Measurements from ENCODE around the gene FCHSD2.
"Not testable (repeated sequence)": the region's sequence is repeated elsewhere in the genome, so short reads cannot be mapped to it uniquely, and the experiment has no call there.

The FCHSD2 gene

DNA sequence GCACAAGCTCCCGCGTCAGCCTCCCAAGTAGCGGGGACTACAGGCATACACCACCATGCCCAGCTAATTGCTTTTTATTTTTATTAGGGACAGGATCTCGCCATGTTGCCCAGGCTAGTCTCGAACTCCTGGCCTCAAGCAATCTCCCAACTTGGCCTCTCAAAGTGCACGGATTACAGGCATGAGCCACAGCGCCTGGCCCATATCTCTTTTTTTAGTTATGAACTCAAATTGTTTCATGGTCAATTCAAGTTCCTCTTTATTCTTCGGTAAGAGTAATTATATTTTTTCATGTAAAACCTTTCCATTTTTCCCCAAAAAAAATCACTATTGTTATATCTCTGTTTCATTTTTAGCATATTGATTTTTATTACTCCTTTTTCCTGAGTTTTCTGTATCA, 25.5 kb downstream of the FCHSD2 start:
- no peak for ATAC-seq

DNA sequence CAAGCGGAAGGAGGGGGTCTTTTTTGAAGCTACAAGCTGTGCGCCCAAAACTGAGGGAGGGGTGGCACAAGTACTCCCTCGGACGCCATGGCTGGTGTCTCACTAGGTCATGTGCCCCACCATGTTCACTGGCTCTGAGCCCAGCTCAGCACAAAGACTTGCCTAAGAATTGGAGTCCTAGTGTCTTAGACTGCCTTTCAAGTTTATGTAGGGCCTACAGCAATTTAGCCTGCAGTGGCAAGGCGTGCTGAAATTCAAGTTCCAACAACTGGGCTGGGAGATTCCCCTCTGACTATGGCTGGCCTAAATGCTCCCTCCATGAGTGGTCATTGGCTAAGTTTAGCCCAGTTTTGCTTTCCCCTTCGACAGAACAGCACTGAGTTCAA, 27.3 kb downstream of the FCHSD2 start:
- no peak for ATAC-seq

DNA sequence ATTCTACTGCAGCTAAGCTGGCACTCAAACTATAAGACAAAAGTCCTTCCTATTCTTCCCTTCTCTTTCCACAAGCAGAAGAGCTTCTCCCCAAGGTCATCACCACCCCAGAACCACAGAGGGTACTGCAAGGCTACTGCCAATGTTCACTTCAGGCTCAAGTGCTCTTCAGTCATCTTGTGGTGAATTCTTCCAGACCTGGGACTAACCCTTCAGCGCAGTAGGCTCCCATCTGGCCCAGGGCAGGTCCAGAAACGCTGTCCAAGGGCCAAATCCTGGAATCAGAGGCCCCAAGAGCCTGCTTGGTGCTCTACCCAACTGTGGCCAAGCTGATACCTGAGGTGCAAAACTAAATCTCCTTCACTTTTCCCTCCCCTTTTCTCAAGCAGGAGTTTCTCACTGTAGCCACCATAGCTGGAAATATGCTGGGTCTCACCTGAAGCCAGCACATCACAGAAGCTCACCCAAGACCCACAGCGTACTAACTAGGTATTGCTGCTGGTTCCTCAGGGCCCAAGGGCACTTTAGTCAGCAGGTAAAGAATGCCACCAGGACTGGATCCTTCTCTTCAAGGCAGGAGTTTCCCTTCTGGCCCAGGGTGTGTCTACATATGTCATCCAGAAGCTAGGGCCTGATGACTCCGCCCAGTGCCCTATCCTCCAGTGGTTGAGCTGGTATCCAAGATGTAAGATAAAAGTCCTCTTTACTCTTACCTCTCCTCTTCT, 27.8 kb downstream of the FCHSD2 start:
- ATAC-seq: no peak

DNA sequence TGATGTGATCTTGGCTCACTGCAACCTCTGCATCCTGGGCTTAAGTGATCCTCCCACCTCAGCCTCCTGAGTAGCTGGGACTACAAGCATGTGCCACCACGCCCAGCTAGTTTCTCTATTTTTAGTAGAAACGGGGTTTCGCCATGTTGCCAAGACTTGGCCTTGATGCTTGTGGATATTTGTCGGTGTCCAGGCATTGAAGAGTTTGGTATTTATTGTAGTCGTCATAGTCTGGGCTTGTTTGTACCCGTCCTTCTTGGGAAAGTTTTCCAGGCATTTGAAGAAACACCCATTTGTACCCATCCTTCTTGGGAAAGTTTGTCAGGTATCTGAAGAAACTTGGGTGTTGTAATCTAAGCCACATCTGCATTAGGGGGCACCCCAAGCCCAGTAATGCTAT, 28.7 kb downstream of the FCHSD2 start:
- no peak for ATAC-seq

DNA sequence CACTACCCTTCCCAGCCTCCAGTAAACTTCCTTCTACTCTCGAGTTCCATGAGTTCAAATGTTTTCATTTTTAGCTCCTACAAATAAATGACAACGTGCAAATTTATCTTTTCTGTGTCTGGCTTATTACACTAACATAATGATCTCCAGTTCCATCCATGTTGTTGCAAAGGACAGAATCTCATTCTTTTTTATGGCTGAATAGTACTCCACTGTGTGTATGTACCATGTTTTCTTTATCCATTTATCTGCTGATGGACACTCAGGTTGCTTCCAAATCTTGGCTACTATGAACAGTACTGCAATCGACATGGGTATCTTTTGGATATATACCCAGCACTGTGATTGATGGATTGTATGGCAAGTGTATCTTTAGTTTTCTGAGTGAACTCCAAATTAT, 34.5 kb downstream of the FCHSD2 start:
- no peak for ATAC-seq

DNA sequence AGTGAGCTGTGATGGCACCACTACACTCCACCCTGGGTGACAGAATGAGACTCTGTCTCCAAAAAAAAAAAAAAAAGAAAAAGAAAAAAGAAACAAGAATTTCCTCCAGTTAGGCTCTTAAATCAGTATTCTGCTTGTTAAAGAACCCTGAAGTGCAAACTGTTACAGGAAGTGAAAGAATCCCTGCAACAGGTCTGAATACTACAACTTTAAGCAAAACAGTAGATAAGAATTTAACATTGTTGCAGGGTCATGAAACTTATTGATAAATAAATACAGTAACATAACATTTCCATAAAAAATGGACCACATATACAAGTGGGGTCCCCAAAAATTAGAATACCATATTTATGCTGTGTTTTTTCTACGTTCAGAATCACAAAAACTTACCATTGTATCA, 35.8 kb downstream of the FCHSD2 start:
- ATAC-seq: no peak

DNA sequence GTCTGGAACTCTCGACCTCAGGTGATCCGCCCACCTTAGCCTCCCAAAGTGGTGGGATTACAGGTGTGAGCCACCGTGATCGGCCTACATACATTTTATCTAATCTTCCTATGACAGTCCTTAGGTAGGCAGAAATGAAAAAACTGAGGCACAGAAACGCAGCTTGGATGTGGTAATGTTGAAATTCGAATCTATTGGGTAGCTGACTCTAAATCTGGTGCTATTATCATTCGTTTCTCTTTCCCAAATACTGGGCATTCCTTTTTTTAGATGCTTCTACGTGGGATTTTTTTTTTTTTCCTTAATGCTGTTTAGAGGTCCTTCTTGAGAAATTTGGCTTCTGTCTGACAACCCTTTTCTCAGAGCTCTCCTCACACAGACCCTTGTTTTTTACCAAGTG, 41.5 kb downstream of the FCHSD2 start:
- no peak for ATAC-seq

DNA sequence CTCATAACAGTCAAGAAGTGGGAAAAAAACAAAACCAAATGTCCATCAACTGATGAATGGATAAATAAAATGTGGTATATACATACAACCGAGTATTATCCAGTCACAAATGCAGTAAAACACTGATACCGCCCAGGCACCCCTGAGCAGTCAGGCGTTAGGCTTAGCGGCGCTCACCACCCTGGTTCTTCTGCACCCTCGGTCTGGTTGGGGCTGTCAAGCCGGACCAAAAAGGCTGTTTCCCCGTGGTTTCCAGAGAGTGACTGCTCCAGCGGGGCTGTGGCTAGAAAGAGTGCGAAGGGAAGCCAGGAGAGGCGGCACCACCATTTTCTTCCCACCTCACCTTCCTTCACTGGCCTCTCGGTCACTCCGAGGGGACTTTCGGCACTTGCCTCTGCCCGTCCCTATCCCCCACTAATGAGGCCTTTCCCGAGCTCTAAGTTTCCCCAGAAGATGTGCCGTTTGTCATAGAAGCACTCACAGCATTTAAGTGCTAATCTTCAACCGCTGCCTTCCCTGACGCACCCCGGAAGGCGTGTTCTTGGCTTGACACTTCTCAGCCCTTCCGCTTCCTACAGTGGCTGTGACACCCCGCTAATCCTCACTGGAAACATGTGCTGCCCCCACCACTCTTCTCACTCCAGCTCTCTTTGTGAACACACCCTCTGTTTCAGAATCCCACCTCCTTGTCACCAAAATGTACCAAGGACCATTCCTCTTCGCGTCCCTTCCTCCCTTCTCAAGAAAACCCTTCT, 42.4 kb downstream of the FCHSD2 start:
- no peak for ATAC-seq

DNA sequence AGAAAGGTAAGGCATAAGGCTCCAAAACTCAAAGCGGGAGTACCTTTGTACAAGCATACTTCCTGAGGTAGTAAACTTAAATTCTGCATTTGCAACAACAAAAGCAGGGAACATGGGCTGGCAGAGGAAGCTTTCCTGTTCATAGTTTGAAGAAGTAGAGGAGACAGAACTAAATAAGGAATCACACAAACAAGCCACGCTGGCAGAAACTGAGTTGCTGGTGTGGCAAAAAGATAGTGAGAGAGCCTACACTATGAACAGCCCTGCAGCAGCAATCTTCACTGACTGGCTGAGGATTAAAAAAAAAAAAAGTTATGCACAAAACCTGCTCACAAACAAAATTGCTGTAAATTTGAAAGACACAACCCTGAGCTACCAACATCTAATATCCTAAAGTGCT, 46.5 kb downstream of the FCHSD2 start:
- no peak for ATAC-seq

DNA sequence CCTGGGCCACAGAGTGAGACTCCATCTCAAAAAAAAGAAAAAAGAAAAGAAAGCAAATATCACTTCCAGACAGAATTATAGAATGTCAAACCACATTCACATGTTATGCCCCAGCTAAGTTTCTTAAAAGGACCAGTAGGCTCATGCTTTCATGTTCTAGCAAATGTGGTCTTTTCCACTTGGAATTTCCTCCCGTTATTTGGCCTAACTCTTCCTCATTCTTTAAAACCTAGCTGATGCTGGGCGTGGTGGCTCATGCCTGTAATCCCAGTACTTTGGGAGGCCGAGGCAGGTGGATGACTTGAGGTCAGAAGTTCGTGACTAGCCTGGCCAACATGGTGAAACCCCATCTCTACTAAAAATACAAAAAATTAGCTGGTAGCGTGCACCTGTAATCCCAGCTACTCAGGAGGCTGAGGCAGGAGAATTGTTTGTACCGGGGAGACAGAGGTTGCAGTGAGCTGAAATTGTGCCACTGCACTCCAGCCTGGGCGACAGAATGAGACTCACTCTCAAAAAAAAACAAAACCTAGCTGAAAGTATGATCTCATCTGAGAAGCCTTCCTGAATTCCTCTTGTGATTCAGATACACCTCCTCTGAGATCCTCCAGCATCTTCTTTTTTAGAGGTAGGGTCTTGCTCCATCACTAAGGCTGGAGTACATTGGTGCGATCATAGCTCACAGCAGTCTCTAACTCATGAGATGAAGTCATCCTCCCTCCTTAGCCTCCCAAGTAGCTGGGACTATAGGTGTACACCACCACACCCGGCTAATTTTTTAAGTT, 50.4 kb downstream of the FCHSD2 start:
- no peak for ATAC-seq

DNA sequence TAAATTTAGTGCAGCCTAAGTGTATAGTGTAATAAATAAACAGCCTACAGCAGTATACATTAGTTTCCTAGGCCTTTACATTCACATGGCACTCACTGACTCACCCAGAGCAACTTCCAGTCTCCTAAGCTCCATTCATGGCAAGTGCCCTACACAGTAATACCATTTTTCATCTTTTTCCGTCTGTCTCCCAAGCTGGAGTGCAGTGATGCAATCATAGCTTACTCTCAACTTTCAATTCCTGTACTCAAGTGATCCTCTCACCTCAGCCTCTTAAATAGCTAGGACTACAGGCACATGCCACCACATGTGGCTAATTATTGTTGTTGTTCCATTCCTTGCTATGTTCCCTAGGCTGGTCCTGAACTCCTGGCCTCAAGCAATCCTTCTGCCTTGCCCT, 54.4 kb downstream of the FCHSD2 start:
- no peak for ATAC-seq

DNA sequence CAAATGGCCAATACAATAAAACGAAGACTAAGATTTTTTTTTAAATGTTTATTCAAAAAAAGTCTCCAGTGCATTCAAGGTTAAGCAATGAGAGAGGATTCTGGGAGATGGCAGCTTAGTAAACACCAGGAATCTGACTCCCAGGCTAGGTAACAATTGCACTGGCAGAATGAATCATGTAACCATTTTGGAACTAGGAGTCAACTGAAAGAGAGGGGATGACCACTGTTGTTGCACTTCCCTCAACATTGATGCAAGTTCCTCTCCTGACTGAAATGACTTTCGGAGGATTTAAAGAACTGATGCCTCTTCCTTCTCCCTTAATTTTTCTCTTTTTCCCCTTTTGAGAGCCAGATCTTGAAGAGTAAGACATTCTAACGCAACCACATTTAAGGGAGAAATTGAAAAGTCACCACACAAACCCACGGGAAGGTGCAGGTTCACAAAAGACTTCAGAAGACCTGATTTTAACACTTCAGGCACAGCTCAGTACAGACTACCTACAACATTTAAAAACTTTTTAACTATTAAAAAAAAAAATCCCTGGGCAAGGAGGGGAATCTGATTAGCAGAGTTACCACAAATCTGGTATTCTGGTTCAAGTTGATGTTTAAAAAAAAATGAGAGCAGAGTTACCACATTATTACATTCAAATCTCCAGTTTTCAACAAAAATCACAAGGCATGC, 56.8 kb downstream of the FCHSD2 start:
- no peak for ATAC-seq

DNA sequence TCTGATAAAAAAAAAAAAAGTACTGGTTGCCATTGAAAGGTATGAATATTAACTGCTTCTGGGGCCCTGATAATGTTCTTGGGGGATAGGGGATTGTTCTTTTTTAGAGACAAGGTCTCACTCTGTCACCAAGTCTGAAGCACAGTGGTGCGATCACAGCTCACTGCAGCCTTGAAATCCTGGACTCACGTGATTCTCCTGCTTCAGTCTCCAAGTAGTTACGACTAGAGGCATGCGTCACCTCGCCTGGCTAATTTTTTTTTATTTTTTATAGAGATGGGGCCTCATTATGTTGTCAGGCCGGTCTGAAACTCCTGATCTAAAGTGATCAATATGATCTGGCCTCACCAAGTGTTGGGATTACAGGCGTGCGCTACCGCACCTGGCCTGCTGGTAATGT, 63.5 kb downstream of the FCHSD2 start:
- no peak for ATAC-seq

DNA sequence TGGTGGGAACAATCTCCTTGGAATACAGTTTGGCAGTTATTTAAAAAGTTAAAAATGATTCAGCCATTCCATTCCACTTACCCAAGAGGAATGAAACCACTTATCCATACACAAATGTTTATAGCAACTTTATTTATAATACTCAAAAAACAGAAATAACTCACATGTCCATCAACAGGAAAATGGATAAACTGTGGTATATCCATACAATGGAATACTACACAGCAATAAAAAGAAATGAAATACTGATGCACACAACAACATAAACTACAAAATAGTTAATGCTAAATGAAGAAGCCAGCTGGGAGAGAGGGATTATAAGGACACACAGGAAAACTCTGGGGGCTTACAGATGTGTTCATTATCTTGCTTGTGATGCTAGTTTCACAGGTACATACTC, 64.7 kb downstream of the FCHSD2 start:
- ATAC-seq: no peak

DNA sequence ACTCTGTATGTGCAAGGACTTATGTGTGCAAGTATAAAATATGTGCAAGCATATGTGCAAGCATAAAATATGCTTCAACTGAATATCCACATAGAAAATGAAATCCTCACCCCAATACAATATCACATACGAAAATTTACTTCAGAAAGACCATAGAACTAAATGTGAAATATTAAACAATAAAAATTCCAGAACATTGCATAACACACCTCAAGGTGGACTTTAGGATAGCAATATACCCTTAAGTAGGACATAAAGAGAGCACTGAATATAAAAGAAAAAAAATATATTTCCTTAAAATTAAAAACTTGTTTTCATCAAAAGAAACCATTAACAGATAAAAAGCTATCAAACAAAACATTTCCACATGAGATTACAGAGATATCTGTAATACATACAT, 67.8 kb downstream of the FCHSD2 start:
- ATAC-seq: no peak

DNA sequence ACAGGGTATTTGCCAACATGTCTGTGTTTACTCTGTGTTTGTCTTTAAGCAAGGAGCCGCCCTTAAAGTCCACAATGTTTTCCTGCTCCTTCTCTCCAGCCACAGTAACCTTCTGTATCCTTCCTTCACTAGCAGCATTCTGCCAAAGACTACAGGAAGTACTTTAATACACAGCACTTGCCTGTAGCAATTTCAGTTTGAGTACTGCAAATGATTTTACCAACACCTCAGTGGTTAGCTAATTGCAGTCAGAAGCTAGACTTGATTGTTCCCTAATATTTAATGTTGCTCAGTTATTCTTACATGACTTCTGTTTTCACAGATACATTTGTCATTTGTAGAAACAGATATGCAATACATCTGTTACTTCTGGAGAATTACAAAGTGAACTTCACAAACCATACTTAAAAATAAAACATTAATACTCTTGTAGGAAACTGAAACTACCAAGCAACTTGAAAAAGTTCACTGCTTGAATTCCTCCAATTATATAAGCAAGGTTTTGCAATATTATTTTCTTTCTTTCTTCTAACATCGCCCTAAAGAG, 69.1 kb downstream of the FCHSD2 start:
- ATAC-seq: peak; percentile 44 to 71

DNA sequence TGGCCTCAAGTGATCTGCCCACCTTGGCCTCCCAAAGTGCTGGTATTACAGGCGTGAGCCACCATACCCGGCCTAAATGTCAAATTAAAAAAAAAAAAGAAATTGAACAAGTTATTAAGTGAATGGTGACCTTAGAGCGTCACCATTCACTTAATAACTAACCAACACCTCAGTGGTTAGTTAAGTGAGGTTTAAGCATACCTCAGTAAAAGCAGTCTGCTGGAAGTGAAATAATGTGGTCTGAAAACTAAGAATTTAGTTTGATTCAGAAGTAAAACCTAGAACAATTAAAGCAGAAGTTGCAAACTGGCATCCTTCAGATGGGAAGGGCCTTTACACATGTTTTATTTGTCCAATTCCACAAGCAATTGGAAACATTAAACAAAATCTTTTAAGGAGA, 71.5 kb downstream of the FCHSD2 start:
- ATAC-seq: no peak

DNA sequence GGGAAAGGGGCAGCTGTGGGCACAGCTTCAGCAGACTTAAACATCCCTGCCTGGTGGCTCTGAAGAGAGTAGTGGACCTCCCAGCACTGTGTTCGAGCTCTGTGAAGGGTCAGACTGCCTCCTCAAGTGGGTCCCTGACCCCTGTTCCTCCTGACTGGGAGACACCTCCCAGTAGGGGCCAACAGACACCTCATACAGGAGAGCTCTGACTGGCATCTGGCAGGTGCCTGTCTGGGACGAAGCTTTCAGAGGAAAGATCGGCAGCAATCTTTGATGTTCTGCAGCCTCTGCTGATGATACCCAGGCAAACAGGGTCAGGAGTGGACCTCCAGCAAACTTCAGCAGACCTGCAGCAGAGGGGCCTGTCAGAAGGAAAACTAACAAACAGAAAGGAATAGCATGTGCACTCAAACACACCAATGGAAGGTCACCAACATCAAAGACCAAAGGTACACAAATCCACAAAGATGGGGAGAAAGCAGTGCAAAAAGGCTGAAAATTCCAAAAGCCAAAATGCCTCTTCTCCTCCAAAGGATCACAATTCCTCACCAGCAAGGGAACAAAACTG, 80.2 kb downstream of the FCHSD2 start:
- not testable (repeated sequence) for ATAC-seq

DNA sequence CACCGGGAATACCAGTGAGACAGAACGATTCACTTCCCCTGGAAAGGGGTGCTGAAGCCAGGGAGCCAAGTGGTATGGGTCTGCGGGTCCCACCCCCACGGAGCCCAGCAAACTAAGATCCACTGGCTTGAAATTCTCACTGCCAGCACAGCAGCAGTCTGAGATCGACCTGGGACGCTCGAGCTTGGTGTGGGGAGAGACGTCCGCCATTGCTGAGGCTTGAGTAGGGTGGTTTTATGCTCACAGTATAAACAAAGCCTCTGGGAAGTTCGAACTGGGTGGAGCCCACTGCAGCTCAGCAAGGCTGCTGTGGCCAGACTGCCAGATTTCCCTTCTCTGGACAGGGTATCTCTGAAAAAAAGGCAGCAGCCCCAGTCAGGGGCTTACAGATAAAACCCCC, 80.7 kb downstream of the FCHSD2 start:
- not testable (repeated sequence) for ATAC-seq

DNA sequence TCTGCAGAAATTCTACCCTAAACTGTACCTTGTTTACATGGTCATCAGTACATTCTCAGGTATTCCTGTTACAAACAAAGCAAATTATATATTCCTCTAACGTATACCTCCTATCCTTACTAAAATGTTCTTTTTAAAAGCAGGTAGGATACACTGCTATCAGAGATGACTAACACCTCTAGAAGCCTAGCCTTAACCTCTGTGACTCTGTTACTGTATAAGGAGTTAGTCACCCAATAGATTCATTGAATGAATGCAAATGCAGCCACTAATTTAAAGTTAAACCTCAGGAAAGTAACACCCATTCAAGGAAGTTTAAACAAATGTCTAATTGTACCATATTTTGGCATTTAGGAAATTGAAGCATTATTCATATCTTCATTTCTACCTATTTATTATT, 82.2 kb downstream of the FCHSD2 start:
- peak; percentile 79 to 98 for ATAC-seq

DNA sequence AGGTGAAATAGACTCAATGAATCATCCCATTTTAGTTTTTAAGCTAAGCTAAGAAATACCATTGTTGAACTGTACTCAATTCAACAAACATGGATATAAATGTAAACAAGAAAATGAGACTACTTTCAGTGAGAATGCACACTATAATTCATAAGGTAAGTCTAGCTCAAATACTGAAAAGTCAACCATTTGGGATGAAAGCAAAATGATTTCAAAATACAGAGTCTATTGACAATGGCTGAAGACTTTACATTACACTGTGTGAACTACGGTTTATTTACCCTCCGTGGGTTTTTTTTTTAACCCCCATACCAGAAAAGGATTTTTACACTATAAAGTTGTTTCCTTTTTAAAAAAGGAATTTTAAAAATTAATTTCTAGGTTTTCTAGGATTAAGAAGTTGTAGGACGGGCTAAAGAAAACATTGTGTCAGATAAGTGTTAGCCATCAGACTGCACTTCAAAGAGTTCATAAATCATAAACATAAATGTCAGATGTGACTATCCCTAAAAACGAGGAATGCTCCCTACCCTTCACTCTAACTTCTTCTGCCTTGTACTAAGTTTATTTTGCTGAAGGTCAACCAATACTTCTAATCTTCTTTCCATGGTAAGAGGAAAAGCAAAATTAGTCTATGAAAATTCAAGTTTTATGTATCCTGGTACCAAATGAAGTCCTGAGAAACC, 83.0 kb downstream of the FCHSD2 start:
- no peak for ATAC-seq
